Activated CD8-positive, alpha-beta memory T cell treated with anti-CD3 and anti-CD28 coated beads, Interleukin-2, amount 50 U/mL, for 4 hours (primary cell): ENCODE results near the gene SIDT2.
"Not testable (repeated sequence)": the region's sequence is repeated elsewhere in the genome, so short reads cannot be mapped to it uniquely, and the experiment has no call there.

ENCODE experiments used
- DNase-seq: peaks from one replicate; pipeline ENCODE4 v3.0.0-alpha.2; 2020

Gene SIDT2

DNA sequence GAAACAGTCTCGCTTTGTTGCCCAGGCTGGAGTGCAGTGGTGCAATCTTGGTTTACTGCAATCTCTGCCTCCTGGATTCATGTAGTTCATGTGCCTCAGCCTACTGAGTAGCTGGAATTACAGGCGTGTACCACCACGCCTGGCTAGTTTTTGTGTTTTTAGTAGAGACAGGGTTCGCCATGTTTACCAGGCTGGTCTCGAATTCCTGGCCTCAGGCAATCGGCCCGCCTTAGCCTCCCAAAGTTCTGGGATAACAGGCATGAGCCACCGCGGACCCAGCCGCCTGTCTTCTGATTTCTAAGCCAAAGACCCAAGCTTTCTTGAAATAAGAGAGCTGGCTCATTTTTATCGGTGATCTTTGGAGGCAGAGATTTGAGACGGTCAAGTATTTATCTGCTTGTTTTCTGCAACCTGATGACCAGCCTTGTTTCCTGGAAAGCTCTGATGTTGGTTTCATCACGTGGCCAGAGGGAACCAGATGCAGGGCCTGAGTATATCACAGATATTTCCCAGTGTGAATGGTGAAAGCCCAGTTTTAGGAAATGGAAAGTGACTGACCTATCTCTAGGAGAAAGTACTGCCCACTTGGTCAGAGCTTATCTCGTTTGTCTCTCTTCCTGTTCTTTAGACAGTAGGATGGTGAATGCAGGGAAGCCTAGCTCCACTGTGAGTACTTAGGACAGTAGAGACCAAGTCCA lies 5.7 kb upstream of the SIDT2 start:
- no peak for DNase-seq

GRCh38 chr11:117175104-117175503 lies 3.4 kb upstream of the SIDT2 start:
- no peak for DNase-seq

DNA sequence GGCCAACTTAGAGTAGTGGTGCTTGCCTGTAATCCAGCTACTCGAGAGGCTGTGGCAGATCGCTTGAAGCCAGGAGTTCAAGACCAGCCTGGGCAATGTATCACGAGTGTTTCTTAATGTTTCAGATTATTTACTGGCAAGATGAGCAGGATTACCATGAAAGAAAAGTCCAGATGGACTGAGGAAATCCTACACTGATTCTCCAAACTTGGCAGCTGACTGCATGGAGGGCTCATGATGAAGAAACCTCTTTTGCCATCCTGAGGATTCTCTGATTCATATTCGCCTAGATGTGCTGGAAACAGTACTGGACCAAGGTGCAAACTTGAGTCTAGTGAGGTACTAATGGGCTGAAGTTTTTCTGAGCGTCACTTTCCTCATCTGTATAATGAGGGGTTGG lies 2.8 kb upstream of the SIDT2 start:
- DNase-seq, result no peak

GRCh38 chr11:117176186-117176585 lies 2.4 kb upstream of the SIDT2 start:
- DNase-seq, result no peak

GRCh38 chr11:117177534-117178209 lies 871 bp upstream of the SIDT2 start:
- DNase-seq, result no peak

DNA sequence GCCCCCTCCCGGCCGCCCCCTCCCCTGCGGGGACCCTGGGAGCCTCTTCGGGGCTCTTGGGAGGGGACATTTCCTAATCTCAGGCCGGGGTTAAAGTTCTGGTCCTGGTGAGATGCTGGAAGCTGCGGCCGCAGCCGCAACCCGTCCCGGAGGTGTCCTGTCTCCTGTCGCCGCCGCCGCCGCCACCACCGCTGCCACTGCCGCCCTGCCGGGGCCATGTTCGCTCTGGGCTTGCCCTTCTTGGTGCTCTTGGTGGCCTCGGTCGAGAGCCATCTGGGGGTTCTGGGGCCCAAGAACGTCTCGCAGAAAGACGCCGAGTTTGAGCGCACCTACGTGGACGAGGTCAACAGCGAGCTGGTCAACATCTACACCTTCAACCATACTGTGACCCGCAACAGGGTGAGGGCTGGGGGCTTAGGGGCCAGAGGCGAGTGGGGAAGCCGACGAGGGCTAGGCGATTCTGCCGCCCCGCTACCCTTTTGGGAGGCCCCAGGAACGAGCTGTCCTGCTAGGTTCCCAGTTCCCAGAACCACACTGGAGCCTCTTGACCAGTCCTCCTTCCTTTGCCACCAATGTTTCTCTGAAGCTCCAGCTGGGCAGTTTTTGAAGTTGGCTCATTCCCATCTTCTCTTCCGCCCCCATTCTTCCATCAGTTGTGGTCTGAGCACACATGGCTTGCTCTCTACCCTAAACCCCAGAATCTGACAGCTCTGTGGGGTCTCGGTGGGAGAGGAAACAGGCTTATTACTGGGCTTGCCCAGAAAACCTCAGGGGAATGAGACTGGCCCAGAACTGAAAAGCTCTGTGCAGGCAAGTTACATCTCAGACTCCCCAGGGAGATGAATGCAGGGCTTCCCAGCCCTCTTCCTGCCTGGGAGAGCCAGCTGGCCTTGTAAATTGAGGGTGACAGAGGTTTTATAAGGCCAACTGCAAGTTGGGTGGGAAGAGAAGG lies 781 bp downstream of the SIDT2 start:
- DNase-seq, result peak; percentile 44

GRCh38 chr11:117180020-117180419 lies 1.5 kb downstream of the SIDT2 start:
- no peak for DNase-seq

- DNase-seq, result peak; percentile 39
Observed at GRCh38 chr11:117180661-117181585, 2.4 kb downstream of the SIDT2 start.

DNA sequence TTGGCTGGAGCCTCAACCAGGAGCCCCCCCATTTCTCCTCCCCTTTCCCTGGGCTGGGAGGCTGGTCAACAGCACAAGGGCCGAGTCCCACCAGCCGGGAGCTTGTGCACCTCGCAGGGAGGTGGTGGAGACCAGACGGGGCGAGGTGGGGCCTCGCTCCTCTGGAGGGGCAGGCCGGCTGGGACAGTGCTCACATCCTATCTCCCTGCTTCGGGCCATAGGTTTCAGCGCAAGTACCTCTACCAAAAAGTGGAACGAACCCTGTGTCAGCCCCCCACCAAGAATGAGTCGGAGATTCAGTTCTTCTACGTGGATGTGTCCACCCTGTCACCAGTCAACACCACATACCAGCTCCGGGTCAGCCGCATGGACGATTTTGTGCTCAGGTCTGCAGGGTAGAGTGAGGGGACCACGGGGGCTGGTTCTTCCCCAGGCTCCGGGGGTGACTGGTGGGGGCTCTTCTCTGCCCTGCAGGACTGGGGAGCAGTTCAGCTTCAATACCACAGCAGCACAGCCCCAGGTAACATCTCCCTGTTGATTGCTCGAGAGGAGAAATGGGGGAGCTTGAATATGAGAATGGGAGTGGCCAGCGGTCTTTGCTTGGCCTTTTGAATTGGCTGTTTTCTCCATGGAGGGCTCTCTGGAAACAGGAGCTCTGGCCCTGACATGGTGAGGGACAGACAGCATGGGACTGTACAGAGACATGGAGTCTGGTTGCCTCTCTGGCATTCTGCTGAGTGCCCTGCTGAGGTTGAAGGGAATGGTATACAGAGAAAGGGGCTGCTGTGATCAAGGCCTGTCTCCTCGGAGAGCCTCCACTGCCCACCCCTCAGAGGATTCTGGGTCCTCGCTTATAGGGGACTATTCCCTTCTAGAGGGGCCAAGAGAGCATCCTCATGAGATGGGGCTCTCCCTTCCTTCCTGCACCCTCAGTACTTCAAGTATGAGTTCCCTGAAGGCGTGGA lies 3.3 kb downstream of the SIDT2 start:
- no peak for DNase-seq

GRCh38 chr11:117182551-117182935 lies 4.0 kb downstream of the SIDT2 start:
- no peak for DNase-seq

DNA sequence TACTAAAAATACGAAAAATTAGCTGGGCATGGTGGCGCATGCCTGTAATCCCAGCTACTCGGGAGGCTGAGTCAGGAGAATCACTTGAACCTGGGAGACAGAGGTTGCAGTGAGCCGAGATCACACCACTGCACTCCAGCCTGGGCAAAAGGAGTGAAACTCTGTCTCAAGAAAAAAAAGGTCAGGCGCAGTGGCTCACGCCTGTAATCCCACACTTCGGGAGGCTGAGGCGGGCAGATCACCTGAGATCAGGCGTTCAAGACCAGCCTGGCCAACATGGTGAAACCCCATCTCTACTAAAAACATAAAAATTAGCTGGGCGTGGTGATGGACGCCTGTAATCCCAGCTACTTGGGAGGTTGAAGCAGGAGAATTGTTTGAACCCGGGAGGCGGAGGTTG lies 4.6 kb downstream of the SIDT2 start:
- not testable (repeated sequence) for DNase-seq

GRCh38 chr11:117183724-117184349 lies 5.3 kb downstream of the SIDT2 start:
- DNase-seq, result no peak

GRCh38 chr11:117185736-117186430 lies 7.3 kb downstream of the SIDT2 start:
- no peak for DNase-seq

GRCh38 chr11:117186431-117186761 lies 7.9 kb downstream of the SIDT2 start:
- DNase-seq, result no peak

- DNase-seq, result no peak
Observed at GRCh38 chr11:117187007-117187406, 8.5 kb downstream of the SIDT2 start.

DNA sequence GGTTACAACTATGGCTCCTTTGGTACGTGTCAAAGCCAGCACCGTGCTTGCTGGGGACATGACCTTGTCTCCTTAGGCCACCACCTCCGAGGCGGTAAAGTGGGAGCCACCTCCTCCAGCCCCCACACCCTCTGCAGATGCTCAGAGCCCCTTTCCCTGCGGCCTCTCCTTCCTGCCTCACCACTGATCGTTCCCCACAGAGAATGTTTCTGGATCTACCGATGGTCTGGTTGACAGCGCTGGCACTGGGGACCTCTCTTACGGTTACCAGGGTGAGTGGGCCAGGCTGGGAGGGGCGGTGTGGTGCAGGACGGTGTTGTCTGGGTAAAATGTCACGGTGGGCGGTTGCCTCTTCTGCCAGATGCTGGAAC lies 8.9 kb downstream of the SIDT2 start:
- no peak for DNase-seq

DNA sequence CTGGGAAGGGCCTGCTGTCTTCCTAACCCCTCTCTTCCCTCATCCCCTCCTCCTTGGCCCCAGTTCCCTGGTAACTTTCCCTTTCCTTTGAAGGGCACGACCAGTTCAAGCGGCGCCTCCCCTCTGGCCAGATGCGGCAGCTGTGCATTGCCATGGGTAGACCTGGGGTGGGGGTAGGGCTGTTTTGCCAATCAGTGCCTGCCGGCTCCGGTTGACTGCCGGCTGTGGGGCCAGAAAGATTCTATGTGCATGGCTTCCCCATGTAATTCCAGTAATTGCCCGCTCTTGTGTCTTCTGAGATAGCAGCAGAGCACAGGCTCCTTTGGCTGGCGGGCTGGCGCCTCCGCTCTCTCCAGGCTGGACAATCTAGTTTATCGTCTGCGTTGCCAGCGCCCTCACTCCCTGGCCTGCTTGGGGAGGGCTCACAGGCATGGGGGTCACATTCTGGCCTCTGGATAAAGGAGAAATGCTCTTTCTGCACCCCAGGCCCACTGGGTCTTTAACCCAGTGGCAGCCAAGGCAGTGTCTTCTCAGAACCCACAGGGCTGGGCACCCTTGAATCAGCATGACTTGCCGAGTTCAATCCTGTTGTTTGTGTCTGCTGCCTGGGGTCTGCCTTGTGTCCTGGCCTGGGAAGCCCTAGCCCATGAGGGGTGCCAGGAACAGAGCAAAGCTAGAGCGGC lies 9.4 kb downstream of the SIDT2 start:
- DNase-seq, result no peak

DNA sequence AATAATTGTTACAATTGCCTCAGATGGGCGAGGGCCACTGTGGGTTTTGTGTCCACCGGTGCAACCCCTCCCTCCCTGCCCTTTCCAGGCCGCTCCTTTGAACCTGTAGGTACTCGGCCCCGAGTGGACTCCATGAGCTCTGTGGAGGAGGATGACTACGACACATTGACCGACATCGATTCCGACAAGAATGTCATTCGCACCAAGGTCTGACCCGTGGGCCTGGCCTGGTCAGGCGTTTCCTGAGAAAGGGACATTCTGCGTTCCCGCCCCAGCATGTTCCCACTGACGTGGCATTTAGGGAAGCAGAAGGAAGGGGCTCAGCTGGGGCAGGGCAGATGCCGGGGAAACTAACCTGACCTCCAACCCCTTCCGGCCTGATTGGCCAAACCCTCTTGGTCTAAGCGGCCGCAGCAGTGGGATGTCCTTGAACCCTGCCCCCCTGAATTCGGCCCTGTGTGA lies 10.1 kb downstream of the SIDT2 start:
- DNase-seq, result no peak

DNA sequence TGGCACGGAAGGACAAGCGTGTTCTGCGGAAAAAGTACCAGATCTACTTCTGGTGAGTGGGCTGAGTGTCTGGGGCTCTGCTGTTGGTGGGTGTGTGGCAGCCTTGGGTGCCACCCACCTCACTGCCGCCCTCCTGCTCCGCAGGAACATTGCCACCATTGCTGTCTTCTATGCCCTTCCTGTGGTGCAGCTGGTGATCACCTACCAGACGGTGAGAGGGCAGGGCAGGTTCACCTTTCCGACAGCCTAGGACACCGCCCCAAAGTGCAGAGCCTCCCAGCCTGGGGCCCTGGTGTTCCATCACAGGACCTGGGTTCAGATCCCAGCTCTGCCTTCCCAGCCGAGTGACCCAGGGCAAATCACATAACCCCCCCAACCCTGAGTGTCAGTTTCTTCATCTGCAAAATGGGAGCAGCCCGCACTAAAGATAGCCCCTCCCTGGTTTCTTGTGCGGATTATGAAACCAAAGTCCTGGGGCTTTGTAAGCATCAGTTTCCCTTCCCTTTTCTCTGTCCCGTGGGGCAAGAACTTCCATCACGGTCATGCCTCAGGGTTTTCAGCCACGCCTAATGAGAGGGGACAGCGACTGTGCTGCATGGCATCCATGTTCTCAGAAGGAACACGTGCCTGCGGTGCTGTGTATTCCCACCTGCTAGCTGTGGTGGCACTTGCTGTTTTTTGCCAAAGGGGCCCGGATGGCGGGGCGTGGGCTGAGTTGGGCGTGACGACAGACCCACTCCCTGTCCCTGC lies 10.8 kb downstream of the SIDT2 start:
- no peak for DNase-seq
